Activated T-helper 2 cell treated with anti-CD3 and anti-CD28 coated beads, Interferon-gamma antibody, Interleukin-2, Interleukin-4, amounts not matched to agents 10 μg/mL and 5 μg/mL and 100 μg/mL, durations not matched to agents 14 hours and 24 hours and 36 hours (primary cell): ENCODE measurements around the gene GLA. TPM values are rescaled to one million over a fixed set of nuclear protein-coding genes. Genes with fewer than 3 reads are reported as not detected.

Experiments used
- DNase-seq: peaks from one replicate; pipeline ENCODE4 v3.0.0; 2021; ENCODE audit warnings: low spot score
- H3K27ac Mint-ChIP-seq: one replicate; pipeline ENCODE4 v1.8.0; 2021; ENCODE audit warnings: mixed read lengths
- H3K27me3 Mint-ChIP-seq: one replicate; pipeline ENCODE4 v1.8.0; 2021; ENCODE audit warnings: low read depth, mixed read lengths
- H3K36me3 Mint-ChIP-seq: one replicate; pipeline ENCODE4 v1.8.0; 2021; ENCODE audit warnings: low read depth, mixed read lengths
- H3K4me1 Mint-ChIP-seq: one replicate; pipeline ENCODE4 v1.8.0; 2021; ENCODE audit warnings: low read depth, mixed read lengths
- H3K4me3 Mint-ChIP-seq: one replicate; pipeline ENCODE4 v1.8.0; 2021; ENCODE audit warnings: low read depth, mild to moderate bottlenecking, moderate library complexity, mixed read lengths
- H3K9me3 Mint-ChIP-seq: one replicate; pipeline ENCODE4 v1.8.0; 2021; ENCODE audit warnings: mixed read lengths
- intact Hi-C: fragments of 100-400 bp; cut with micrococcal nuclease; formaldehyde crosslinking; loops from one replicate; pipeline ENCODE4 v1.15.1; 2023
- total RNA-seq: library from RNA; stranded (reverse); gene quantifications from 2 replicates; pipeline ENCODE4 v1.2.3, GENCODE V29; 2022

GLA gene
- total RNA-seq, 1 donor from 2014 or later: 89.1 TPM

GRCh38 chrX:101393530-101394305, 14.0 kb downstream of the GLA start:
- H3K27me3 Mint-ChIP-seq: no peaks in the 10 kb centered on the region
- no peaks in the 10 kb centered on the region for H3K9me3 Mint-ChIP-seq
- H3K4me1 Mint-ChIP-seq: peaks cover 14% of the 10 kb centered on the region
- peak overlapping the region; percentile 95 for H3K4me3 Mint-ChIP-seq
- peaks cover 55% of the 10 kb centered on the region for H3K36me3 Mint-ChIP-seq
- intact Hi-C loops: no loop called here
- peak overlapping the region; percentile 33 for H3K27ac Mint-ChIP-seq
- DNase-seq: no peak

- Mint-ChIP-seq H3K27me3 (no peaks in the 10 kb centered on the region), H3K36me3 (peaks cover 50% of the 10 kb centered on the region), H3K4me1 (peaks cover 14% of the 10 kb centered on the region), H3K27ac (peak overlapping the region; percentile 94), H3K9me3 (no peaks in the 10 kb centered on the region), H3K4me3 (peak overlapping the region; percentile 95)
- intact Hi-C loops: no loop called here
- DNase-seq: no peak
These were observed 15.9 kb downstream of the GLA start for GRCh38 chrX:101391831-101392230.

- Mint-ChIP-seq H3K9me3 (no peaks in the 10 kb centered on the region), H3K4me3 (peak within 1 kb of the TSS; percentile 95), H3K27me3 (no peaks in the 10 kb centered on the region), H3K27ac (peak within 1 kb of the TSS; percentile 94), H3K36me3 (peaks cover 44% of the 10 kb centered on the region), H3K4me1 (peaks cover 18% of the 10 kb centered on the region)
- DNase-seq: peak; percentile 71
- intact Hi-C loops: loop anchor here (1.0 kb wide), 2 partner anchors 17 to 43 kb away; partner anchors contain the start of genes HNRNPH2 and TIMM8A
These were observed 16.8 kb downstream of the GLA start, which contains the start of gene RPL36A for GRCh38 chrX:101390664-101391525. Gene RPL36A, plus strand, starts transcription at chrX:101391011. Its CDS starts 33 bp downstream, at chrX:101391044.

- H3K9me3 Mint-ChIP-seq: no peaks in the 10 kb centered on the region
- no peak overlapping the region for H3K27ac Mint-ChIP-seq
- no peak for DNase-seq
- no peaks in the 10 kb centered on the region for H3K27me3 Mint-ChIP-seq
- H3K36me3 Mint-ChIP-seq: peaks cover 27% of the 10 kb centered on the region
- H3K4me1 Mint-ChIP-seq: peaks cover 17% of the 10 kb centered on the region
- no peak overlapping the region for H3K4me3 Mint-ChIP-seq
- intact Hi-C loops: no loop called here
These were observed 19.1 kb downstream of the GLA start for GRCh38 chrX:101388604-101389003.

GRCh38 chrX:101386542-101386885, 21.2 kb downstream of the GLA start:
- H3K9me3 Mint-ChIP-seq: no peaks in the 10 kb centered on the region
- intact Hi-C loops: no loop called here
- H3K4me3 Mint-ChIP-seq: no peak overlapping the region
- no peak for DNase-seq
- H3K4me1 Mint-ChIP-seq: peaks cover 10% of the 10 kb centered on the region
- peaks cover 7% of the 10 kb centered on the region for H3K36me3 Mint-ChIP-seq
- no peaks in the 10 kb centered on the region for H3K27me3 Mint-ChIP-seq
- no peak overlapping the region for H3K27ac Mint-ChIP-seq

- intact Hi-C loops: no loop called here
- no peaks in the 10 kb centered on the region for H3K27me3 Mint-ChIP-seq
- H3K4me1 Mint-ChIP-seq: peaks cover 10% of the 10 kb centered on the region
- H3K36me3 Mint-ChIP-seq: peaks cover 2% of the 10 kb centered on the region
- no peak within 1 kb of the TSS for H3K4me3 Mint-ChIP-seq
- no peak for DNase-seq
- H3K9me3 Mint-ChIP-seq: no peaks in the 10 kb centered on the region
- no peak within 1 kb of the TSS for H3K27ac Mint-ChIP-seq
These were observed 21.8 kb downstream of the GLA start, which contains the start of gene BTK for GRCh38 chrX:101385795-101386541. Gene BTK, minus strand, starts transcription at chrX:101386191. Its CDS starts 10,907 bp downstream, at chrX:101375284.

GRCh38 chrX:101385026-101385684, 22.6 kb downstream of the GLA start:
- H3K4me1 Mint-ChIP-seq: peaks cover 7% of the 10 kb centered on the region
- no peaks in the 10 kb centered on the region for H3K36me3 Mint-ChIP-seq
- no peaks in the 10 kb centered on the region for H3K27me3 Mint-ChIP-seq
- no peaks in the 10 kb centered on the region for H3K9me3 Mint-ChIP-seq
- H3K4me3 Mint-ChIP-seq: no peak overlapping the region
- intact Hi-C loops: no loop called here
- DNase-seq: no peak
- no peak overlapping the region for H3K27ac Mint-ChIP-seq

- Mint-ChIP-seq H3K4me3 (no peak overlapping the region), H3K27ac (no peak overlapping the region), H3K27me3 (no peaks in the 10 kb centered on the region), H3K36me3 (no peaks in the 10 kb centered on the region), H3K4me1 (peaks cover 7% of the 10 kb centered on the region), H3K9me3 (no peaks in the 10 kb centered on the region)
- DNase-seq: no peak
- intact Hi-C loops: no loop called here
These were observed 24.0 kb downstream of the GLA start for GRCh38 chrX:101383679-101384205.

- peaks cover 6% of the 10 kb centered on the region for H3K27me3 Mint-ChIP-seq
- DNase-seq: no peak
- no peak overlapping the region for H3K4me3 Mint-ChIP-seq
- H3K27ac Mint-ChIP-seq: no peak overlapping the region
- no peaks in the 10 kb centered on the region for H3K9me3 Mint-ChIP-seq
- intact Hi-C loops: no loop called here
- H3K36me3 Mint-ChIP-seq: no peaks in the 10 kb centered on the region
- no peaks in the 10 kb centered on the region for H3K4me1 Mint-ChIP-seq
These were observed 30.2 kb downstream of the GLA start for GRCh38 chrX:101377547-101377946.

- Mint-ChIP-seq H3K4me1 (peaks cover 5% of the 10 kb centered on the region), H3K4me3 (no peak overlapping the region), H3K9me3 (no peaks in the 10 kb centered on the region), H3K27me3 (peaks cover 6% of the 10 kb centered on the region), H3K27ac (no peak overlapping the region), H3K36me3 (no peaks in the 10 kb centered on the region)
- intact Hi-C loops: no loop called here
- no peak for DNase-seq
These were observed 36.7 kb downstream of the GLA start for GRCh38 chrX:101370888-101371504.

- Mint-ChIP-seq H3K4me1 (peaks cover 5% of the 10 kb centered on the region), H3K27me3 (peaks cover 4% of the 10 kb centered on the region), H3K9me3 (no peaks in the 10 kb centered on the region), H3K4me3 (no peak overlapping the region), H3K36me3 (no peaks in the 10 kb centered on the region), H3K27ac (no peak overlapping the region)
- intact Hi-C loops: no loop called here
- DNase-seq: no peak
These were observed 38.0 kb downstream of the GLA start for GRCh38 chrX:101369687-101370086.
